HG02763 (cell line): ENCODE measurements around the gene LZTR1.
"Not testable (repeated sequence)": the region's sequence is repeated elsewhere in the genome, so short reads cannot be mapped to it uniquely, and the experiment has no call there.

Experiments
- ATAC-seq: cut with Tn5 transposase; IDR thresholded peaks from one replicate; pipeline ENCODE4 v1.9.1; 2021; ENCODE audit warnings: mild to moderate bottlenecking, moderate library complexity; ENCODE audit not compliant: unreplicated experiment

The LZTR1 gene

GRCh38 chr22:20965104-20965887, 16.8 kb upstream of the LZTR1 start:
- ATAC-seq, result no peak

- ATAC-seq, result no peak
Measured at GRCh38 chr22:20965888-20966855, 15.9 kb upstream of the LZTR1 start.

- ATAC-seq, result no peak
Measured at GRCh38 chr22:20966883-20967696, 15.0 kb upstream of the LZTR1 start, which contains the start of gene AIFM3. Gene AIFM3 (plus strand): TSS chr22:20967255. CDS start chr22:20967945, 690 bp downstream.

- ATAC-seq, result no peak
Measured at GRCh38 chr22:20967697-20968211, 14.3 kb upstream of the LZTR1 start.

DNA sequence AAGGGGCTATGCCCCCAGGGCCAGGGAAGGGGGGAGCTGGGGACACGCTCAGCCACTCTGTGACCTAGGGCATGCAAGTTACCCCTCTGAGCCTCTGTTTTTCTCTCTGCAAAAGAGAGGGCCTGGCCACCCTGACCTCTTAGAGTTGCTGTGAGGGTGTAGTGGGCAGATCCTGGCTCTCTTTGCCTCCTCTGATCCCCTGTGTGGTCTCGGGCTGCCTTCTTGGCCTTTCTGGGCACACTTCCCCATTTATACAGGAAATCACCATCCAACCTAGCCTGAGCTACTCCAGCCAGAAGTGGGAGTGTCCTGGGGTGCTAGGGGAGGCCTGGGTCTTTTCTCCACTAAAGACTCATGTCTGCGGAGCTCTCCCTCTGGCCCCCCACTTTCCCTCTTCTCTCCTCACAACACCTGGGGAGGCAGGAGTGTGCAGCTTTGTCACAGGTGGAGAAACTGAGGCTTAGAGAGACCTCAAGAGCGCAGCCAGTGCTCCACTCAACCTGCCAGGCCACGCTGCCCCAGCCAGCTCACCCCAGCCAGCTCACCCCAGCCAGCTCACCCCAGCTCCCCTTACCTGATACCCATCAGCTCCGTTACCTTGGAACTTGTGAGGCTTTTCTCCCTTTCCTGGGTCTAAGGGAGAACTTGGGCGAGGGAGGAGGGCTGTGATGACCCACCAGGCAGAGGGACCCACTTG, 13.7 kb upstream of the LZTR1 start:
- no peak for ATAC-seq

DNA sequence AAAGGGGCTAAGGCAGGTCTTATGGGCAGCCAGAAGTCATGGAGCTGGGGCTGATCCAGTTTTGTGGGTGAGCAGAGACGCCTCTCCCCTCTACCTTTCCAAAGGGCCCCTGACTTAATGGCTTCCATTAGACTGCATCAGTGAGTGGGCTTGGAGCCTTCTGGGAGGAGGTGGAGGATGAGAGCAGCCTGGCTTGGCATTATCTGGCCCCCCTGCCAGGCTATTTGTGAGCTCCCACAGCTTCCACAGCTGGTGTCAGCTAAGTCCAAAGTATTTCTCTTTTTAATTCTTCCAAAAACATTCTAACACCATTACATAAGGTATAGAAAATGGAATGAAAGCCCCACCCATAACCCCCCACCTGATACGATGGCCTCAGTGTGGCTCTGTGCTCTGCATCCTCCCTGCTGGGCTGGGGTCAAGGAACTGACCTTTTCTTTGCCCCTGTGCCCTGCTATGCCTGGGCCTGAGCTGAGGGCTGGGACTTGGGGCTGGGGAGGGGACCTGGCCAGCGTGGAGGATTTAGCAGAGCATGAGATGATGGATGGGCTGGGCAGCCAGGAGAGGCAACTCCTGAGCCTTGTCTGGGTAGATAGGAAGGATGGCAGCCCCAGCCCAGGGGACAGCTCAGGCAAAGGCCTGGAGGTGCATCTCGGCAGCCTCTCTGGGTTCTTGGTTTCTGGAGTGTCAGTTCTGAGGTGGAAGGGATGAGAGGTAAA, 11.0 kb upstream of the LZTR1 start:
- ATAC-seq, result no peak

- ATAC-seq, result not testable (repeated sequence)
Measured at GRCh38 chr22:20972014-20972694, 9.9 kb upstream of the LZTR1 start.

DNA sequence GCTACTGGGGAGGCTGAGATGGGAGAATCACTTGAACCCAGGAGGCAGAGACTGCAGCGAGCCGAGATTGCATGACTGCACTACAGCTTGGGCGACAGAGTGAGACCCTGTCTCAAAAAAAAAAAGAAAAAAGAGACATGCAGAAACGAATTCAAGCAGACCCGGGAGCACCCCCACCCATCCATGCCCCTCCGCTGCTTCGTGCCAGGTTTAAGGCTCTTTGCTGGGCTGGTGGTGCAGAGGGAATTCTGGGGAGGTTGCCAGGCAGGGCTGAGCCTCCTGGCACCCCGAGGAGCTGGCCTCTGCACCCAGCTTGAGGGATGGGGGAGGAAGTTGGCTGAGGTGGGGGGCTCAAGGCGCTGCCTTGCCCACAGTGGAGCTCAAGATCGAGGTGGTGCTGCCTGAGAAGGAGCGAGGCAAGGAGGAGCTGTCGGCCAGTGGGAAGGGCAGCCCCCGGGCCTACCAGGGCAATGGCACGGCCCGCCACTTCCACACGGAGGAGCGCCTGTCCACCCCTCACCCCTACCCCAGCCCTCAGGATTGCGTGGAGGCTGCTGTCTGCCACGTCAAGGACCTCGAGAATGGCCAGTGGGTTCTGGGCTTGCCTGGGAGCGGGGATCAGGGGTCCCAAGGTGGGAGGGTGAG, 9.0 kb upstream of the LZTR1 start:
- no peak for ATAC-seq

DNA sequence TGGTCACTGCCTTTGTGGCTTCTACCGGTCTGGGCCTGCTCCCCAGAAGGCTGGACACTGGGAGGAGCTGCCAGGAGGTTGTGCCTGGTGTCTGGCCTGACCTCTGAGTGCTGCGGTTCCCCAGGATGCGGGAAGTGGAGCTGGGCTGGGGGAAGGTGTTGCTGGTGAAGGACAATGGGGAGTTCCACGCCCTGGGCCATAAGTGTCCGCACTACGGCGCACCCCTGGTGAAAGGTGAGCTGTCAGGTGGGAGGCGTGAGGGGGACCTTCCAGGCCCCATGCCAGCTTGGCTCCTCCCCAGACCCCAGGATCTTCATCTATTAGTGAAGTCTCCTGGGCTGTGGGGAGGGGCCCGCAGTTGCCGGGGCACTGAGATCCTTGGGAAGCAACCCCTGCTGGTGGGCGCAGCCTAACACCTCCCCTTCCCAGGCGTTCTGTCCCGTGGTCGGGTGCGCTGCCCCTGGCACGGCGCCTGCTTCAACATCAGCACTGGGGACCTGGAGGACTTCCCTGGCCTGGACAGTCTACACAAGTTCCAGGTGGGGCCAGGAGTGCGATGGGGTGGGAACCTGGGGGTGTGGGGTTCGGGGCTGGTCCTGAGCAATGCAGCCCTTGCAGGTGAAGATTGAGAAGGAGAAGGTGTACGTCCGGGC, 8.3 kb upstream of the LZTR1 start:
- ATAC-seq, result no peak

DNA sequence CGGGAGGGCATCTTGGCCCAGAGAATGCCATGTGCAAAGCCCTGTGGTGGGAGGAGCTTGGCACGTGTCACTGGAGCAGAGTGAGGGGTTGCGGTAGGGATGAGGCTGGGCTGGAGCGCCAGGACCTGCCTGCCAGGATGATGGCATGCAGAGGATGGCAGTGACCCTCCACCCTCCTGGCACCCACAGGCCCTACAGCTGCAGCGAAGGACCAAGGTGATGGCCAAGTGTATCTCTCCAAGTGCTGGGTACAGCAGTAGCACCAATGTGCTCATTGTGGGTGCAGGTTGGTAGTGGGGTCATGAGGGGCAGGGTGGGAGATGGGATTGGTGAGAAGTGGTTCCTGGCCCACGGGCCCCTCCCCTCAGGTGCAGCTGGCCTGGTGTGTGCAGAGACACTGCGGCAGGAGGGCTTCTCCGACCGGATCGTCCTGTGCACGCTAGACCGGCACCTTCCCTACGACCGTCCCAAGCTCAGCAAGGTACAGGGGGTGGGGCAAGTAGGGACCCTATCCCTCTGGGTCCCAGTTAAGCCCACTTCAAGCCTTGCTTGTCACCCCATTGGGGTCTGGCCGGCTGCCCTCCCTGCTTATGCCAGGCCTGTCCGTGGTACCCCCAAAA, 7.7 kb upstream of the LZTR1 start:
- no peak for ATAC-seq

- ATAC-seq, result no peak
Measured at GRCh38 chr22:20975541-20976290, 6.4 kb upstream of the LZTR1 start.

DNA sequence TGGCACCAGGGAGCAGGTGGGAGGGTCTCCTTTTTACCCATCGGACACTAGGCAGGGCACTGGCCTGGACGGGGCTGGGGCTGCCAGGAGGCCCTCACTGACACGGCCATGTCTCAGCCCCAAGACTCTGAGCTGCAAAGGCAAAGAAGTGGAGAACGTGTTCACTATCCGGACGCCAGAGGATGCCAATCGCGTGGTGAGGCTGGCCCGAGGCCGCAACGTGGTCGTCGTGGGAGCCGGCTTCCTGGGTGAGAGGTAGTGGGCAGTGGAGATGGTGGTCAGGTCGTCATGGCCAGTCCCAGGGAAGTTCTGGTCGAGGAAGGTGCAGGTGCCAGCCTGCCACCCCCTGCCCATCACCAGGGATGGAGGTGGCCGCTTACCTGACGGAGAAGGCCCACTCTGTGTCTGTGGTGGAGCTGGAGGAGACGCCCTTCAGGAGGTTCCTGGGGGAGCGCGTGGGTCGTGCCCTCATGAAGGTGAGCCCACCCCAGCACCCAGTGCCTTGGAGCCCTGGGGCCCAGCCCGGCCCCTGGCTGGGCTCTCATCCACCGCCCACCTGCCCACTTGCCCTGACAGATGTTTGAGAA, 5.7 kb upstream of the LZTR1 start:
- ATAC-seq, result no peak

DNA sequence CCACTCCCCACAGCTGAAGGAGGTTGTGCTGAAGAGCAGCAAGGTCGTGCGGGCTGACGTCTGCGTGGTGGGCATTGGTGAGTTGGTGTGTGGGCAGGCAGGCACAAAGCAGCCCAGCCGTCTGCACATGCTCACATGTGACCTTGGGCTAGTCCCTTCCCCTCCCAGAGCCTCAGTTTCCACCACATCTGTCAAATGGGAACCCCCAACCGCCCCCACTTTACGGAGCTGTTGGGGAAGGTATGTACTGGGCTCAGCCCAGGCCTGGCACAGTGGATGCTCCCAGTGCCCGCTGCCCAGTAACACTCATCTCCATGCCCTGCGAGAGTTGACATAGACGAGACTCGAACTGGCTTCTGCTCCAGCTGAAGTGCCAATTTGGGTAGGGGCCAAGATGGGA, 5.1 kb upstream of the LZTR1 start:
- no peak for ATAC-seq

DNA sequence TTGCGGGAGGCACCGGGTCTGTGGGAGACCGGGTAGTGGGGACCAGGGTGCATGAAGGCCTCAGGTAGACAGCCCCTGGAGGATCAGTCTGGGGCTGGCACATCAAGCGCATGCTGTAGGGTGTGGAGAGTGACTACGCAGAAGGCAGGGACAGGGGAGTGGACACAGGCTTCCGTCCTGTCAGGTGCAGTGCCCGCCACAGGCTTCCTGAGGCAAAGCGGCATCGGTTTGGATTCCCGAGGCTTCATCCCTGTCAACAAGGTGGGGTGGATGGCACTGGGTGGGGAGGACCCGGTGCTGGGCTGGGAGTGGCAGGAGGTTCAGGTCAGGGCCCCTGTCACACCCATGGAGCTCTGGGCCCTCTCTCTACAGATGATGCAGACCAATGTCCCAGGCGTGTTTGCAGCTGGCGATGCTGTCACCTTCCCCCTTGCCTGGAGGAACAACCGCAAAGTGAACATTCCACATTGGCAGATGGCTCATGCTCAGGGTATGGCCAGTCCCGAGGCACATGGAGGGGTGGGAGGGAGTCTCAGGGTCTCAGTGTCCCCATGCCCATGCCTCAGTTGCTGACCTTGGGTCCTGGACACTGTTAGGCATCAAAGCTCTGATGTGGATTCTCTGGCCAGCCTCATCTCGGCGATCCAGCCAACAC, 4.5 kb upstream of the LZTR1 start:
- ATAC-seq, result no peak

DNA sequence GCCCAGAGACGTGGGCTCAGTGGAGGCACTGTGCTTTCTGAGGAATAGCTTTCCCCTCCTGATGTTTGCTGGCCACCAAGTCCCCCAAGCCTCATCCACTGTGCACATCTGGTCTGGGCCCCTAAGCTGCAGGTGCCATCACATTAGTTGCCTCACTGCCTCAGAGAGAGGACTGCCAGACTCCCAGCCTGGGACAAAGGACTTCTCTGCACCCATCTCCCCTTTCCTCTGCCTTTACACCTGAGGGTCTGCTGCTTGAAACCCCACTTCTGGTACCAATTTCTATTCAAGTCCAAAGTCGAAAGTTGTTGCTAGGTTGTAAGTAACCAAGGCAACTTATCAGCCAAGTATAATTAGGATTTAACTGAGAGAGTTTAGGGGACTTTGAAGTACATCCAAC, 3.7 kb upstream of the LZTR1 start:
- ATAC-seq, result no peak

DNA sequence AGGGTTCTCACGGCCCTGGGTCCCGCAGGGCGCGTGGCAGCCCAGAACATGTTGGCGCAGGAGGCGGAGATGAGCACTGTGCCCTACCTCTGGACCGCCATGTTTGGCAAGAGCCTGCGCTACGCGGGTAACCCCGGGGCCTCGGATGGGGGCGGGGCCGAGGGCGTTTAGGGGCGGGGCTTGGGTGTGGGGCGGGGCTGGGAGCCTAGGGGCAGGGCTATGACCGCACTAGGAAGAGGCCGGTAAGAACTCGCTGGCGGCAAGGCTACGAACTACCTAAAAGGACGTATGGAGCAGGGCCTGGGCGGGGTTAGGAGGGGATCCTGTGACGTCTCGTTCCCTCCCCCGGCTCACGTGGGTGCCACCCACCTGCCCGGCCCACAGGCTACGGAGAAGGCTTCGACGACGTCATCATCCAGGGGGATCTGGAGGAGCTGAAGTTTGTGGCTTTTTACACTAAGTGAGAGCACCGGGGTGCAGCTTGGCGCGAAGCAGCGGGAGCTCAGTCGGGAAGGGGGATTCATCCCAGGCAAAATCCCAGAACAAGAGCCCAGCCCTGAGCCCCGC, 2.8 kb upstream of the LZTR1 start:
- no peak for ATAC-seq
